HG03565 (cell line): ENCODE data around the gene FGF19.

Source experiments
- ATAC-seq: cut with Tn5 transposase; IDR thresholded peaks from one replicate; pipeline ENCODE4 v1.9.1; 2021; ENCODE audit warnings: mild to moderate bottlenecking, moderate library complexity; ENCODE audit not compliant: unreplicated experiment

The FGF19 gene

DNA sequence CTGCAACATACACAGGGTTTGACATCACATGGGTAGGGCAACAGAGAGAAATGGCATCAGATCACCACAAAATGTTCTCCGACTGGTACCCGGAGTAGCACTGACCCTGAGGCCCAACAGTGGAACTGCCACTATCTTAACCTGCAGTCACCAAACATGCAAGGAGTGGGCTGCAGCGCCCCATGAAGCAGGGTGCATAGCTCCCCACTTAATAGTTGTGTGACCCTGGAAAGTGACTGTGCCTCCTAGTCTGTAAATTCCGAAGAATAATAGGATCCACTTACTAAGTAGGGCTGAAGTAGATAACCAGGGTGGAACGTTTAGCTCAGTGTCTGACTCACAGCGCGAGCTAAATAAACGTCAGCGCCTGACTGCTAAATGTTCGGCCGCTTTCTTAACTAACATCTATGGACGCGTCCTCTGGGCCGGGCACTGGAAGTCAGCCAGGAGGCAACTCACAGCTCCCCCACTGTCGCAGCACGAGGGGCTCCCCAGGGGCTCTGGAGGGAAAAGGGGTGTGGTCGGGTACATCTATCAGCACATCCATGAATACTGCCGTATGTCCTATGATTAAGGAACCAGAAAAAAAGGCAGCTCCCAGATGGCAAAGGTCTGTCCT lies 29.4 kb downstream of the FGF19 start:
- no peak for ATAC-seq

DNA sequence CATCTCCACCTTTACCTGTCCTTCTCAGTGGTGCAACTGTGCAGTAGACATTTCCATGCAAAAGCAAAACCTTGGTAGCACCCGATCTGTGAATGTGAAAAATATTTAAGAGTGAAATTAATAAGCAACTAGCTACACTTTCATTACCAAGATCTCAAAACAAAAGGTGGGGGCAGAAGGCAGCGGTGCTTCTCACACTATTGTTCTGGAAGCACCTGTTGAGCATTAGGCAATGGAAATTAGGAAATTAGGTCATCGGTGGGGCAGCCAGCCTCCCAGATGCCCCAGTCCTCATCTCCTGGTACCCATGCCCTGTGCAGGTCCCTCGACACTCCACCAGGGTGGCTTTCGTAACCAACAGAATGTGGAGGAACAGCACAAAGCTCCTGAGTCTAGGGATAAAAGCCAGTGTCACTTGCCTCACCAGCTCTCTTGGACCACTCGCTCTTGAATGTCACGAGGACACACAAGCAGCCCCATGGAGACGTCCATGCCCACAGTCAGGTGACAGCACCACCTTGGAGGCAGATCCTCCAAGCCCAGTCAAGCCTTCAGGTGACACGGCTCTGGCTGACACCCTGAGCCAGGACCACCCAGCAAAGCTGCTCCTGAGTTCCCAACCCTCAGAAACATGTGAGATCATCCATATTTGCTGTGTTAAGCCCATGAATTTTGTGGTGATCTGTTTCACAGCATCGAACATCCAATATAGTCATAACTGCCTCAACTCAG lies 31.9 kb downstream of the FGF19 start:
- no peak for ATAC-seq

- no peak for ATAC-seq
Observed at GRCh38 chr11:69670158-69670845, 33.5 kb downstream of the FGF19 start.

GRCh38 chr11:69669486-69669885 lies 34.3 kb downstream of the FGF19 start:
- ATAC-seq: no peak

- no peak for ATAC-seq
Observed at GRCh38 chr11:69667619-69668604, 35.9 kb downstream of the FGF19 start.

- ATAC-seq: no peak
Observed at GRCh38 chr11:69666752-69667536, 36.9 kb downstream of the FGF19 start.

DNA sequence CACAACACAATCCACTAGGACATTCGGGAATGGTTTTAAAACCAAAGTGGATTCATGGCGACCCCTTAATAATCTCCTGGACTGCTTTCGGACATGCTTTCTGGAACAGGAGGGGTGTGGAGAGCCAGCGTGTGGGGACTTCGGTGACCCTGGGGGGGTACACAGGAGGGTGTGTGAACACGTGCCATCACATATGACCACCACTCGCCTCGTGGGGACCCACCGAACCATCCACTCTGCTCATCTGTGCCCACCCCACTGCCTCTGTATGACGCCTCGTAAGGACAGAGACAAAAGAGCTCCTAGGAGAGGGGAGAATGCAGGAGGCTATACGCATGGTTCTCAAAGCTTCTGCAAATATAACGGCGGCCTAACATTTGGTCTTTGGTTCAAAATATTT lies 37.6 kb downstream of the FGF19 start:
- no peak for ATAC-seq

DNA sequence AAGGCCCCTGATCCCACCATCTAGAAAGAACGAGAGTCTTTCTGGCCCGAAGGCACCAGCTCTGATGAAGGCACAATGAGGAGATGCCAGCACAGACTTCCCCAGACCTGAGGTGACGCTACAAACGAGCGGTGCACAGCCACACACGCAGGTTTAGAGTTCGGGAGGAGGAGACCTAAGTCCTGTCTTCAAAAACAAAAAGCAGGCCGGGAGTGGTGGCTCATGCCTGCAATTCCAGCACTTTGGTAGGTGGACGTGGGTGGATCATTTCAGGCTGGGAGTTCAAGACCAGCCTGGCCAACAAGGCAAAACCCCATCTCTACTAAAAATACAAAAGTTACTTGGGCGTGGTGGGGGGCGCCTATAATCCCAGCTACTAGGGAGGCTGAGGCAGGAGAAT lies 38.2 kb downstream of the FGF19 start:
- no peak for ATAC-seq

- no peak for ATAC-seq
Observed at GRCh38 chr11:69664901-69665300, 38.9 kb downstream of the FGF19 start.

GRCh38 chr11:69664103-69664775 lies 39.6 kb downstream of the FGF19 start:
- no peak for ATAC-seq

DNA sequence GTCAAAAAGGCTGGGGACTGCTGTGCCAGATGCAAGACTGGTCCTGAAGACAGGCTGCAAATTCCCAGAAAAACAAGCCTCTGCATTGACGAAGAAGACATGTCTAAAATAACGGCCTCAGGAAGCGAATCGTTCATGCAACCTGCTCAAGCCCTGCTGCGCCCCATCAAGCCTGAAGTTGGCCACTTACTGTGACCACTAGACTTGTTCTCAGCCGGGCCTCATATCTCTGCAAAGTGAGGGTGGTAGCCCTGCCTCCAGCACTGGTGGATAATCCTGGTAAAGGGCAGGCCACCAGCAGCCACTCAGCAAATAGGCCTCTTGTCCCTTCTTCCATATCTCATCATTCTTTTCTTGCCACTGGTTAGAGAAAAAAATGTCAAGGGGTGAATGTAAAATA lies 40.5 kb downstream of the FGF19 start:
- no peak for ATAC-seq

DNA sequence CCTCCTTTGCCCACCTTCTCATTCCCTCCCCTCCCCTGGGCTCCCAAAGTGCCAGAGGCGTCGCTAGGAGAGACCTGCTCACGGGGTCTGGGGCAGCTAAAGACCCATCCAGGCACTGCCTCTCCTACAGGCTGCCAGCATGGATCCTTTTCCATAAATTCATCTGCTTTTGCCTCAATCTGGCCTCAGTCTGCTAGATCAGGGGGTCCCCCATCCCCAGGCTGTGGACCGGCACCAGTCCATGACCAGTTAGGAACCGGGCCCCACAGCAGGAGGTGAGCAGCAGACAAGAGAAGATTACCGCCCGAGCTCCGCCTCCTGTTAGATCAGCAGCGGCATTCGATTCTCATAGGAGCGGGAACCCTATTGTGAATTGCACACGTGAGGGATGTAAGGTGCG lies 41.0 kb downstream of the FGF19 start:
- ATAC-seq: no peak

DNA sequence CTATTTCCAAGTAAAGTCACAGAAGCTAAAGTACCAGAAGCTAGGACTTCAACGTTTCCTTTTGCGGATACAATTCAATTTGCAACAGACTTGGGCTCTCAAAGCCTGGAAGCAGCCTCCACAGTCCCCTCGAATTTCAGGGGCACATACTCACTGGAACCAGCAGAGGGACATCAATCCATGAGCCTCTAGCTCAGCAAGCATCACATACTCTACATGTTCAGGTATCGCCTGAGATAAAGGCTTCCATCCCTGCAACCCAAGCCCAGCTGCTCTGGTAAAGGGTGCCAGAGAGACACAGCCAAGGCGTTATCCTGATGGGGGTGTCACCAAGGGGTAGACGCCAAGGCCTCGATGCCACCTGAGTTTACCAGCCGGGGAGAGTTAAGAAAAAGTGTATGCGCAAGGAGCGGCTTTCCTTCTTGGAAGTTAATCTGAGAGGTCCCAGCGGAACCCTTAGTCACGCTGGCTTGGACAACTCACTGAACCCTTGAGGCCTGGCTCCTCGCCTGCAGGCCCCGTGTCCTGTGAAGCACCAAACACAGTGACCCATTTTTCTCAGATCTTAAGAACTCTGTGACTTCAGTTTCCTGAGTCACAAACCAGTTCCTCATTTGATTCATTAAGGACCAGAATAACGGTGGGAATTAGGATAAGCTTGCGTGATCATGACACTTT lies 41.7 kb downstream of the FGF19 start:
- no peak for ATAC-seq

- ATAC-seq: no peak
Observed at GRCh38 chr11:69661413-69661715, 42.5 kb downstream of the FGF19 start.

- ATAC-seq: no peak
Observed at GRCh38 chr11:69660001-69660500, 43.8 kb downstream of the FGF19 start.

DNA sequence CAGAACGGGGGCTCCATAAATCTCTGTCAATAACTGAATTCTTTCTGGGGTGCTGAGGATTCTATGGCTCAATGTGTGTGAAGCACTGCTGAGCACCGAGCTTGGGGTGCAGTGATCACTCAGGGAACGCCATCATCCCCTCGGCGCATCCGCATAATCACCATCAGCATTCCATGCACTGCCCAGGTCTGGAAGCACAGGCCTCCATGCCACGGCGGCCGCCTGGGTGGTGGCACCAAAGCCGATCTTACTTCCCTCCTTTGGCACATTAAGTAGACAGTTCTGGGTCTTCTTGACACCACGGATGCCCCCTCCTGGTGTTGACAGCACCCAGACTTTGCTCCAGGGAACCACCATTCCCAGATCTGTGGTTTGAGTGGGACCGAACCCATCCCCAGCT lies 44.2 kb downstream of the FGF19 start:
- no peak for ATAC-seq

GRCh38 chr11:69658626-69659450 lies 45.0 kb downstream of the FGF19 start:
- no peak for ATAC-seq

DNA sequence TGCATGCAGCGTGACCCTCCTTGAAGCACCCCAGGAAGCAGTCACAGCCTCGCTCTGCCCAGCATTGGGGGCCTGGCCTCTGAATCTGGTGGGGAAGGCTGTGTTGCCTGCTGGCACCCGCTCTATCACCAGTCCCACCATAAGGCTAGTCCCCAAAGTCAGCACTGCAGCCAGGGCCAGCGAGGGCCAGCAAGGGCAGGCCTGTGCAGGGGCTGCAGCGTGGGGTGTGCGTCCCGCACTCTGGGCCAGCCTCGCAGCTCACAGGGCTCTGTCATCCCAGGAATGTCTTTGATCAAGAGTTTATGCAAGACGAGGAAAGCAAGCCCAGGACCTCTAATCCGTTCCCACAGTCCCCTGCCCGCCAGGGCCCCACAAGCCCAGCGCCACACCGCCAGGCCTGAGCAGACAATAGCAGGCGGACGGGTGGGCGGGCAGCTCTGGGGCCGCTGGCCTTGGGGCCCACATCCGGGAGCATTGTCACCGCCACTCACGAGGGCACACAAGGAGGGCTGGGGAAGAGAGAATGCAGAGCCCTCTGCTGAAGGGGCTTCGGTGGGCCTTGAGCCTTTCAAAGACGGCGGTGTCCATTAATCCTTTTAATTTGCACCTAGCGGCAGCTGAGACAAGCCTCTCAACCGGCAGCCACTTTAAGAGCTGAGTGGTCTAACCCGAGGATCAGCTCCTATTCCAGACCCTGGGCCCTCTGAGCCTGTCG lies 45.8 kb downstream of the FGF19 start:
- ATAC-seq: no peak
